HCT116 (cell line): Measurements from ENCODE around the gene COA8. TPM values are rescaled to one million over a fixed set of nuclear protein-coding genes. Genes with fewer than 3 reads are reported as not detected.

Experiments
- ATAC-seq: fragments of 200-7000 bp; cut with Tn5 transposase; 2 replicates; pipeline ENCODE4 v1.9.1; 2020; ENCODE audit warnings: mild to moderate bottlenecking, moderate library complexity
- BruUV-seq: library from RNA; stranded (reverse); fragments of 400-500 nt; replicated peaks from 2 replicates; lab custom pipeline; 2021; lab: Mats Ljungman, UMichigan
- CTCF ChIA-PET: fragments of 300-600 bp; sonication (Branson Sonifier 250); formaldehyde crosslinking; loops from one replicate; lab custom pipeline; 2021; ENCODE audit warnings: antibody characterized with exemption; lab: Charles Lee
- POLR2A ChIA-PET: fragments of 300-600, 350-600 bp; sonication (Branson Sonifier 250); formaldehyde crosslinking; loops from one replicate; lab custom pipeline; 2021; ENCODE audit warnings: antibody characterized with exemption; lab: Charles Lee
- RAD21 ChIA-PET, 2 experiments: fragments of 300-600 bp; sonication (Branson Sonifier 250); formaldehyde crosslinking; loops; one replicate each; lab custom pipeline; 2023; ENCODE audit warnings: low total read pairs in 2 of 2; ENCODE audit not compliant: uncharacterized antibody in 2 of 2, unreplicated experiment in 2 of 2, low non-redundant PET in 1 of 2; lab: Charles Lee
- DNase-seq: peaks from one replicate; pipeline ENCODE4 v3.0.0-alpha.2; 2010; ENCODE audit warnings: low read depth, low spot score
- H2AFZ ChIP-seq: fragments of 200-600 bp; shearing (Covaris generic), sonication (generic); 2 replicates; pipeline ENCODE4 v1.6.1; 2017; ENCODE audit warnings: low read depth, mixed run types, mixed read lengths, antibody characterized with exemption, low read length; ENCODE audit not compliant: poor library complexity, severe bottlenecking
- H3K27ac ChIP-seq: 2 replicates; pipeline ENCODE4 v1.5.1; 2012; ENCODE audit warnings: low read depth, low read length
- H3K27me3 ChIP-seq: fragments of 200-600 bp; sonication (generic); 2 replicates; pipeline ENCODE4 v1.6.1; 2016; ENCODE audit warnings: mixed run types, low read length, mixed read lengths; ENCODE audit not compliant: insufficient read depth
- H3K36me3 ChIP-seq, 2 experiments: fragments of 200-500 bp in 1 of 2; fragments of 200-600 bp in 1 of 2; sonication (Bioruptor generic) in 1 of 2; sonication (generic) in 1 of 2; 2 replicates each; pipeline versions ENCODE4 v1.5.1 to v1.6.1; 2014 to 2016; ENCODE audit warnings: low read length in 2 of 2, inconsistent platforms in 1 of 2, mixed read lengths in 1 of 2, mixed run types in 1 of 2; ENCODE audit not compliant: insufficient read depth in 2 of 2, control insufficient read depth in 1 of 2
- H3K4me1 ChIP-seq, 2 experiments: fragments of 200-600 bp in 1 of 2; sonication (generic) in 1 of 2; 2 replicates each; pipeline versions ENCODE4 v1.5.1 to v1.6.1; 2012 to 2017; ENCODE audit warnings: low read length in 2 of 2, inconsistent platforms in 1 of 2, mild to moderate bottlenecking in 1 of 2, mixed read lengths in 1 of 2, mixed run types in 1 of 2, moderate library complexity in 1 of 2; ENCODE audit not compliant: insufficient read depth in 2 of 2, control insufficient read depth in 1 of 2
- H3K4me2 ChIP-seq: fragments of 200-600 bp; sonication (generic); 2 replicates; pipeline ENCODE4 v1.6.1; 2017; ENCODE audit warnings: mixed run types, low read length, mixed read lengths
- H3K4me3 ChIP-seq, 2 experiments: fragments of 200-600 bp in 1 of 2; sonication (generic) in 1 of 2; replicated peaks in 1 of 2; 2 replicates each; pipeline ENCODE4 v1.5.1; 2011 to 2016; ENCODE audit warnings: low read length in 2 of 2, control low read depth in 1 of 2, low read depth in 1 of 2, mild to moderate bottlenecking in 1 of 2, mixed read lengths in 1 of 2, mixed run types in 1 of 2
- H3K79me2 ChIP-seq: fragments of 200-600 bp; sonication (generic); 2 replicates; pipeline ENCODE4 v1.6.1; 2017; ENCODE audit warnings: mild to moderate bottlenecking, mixed run types, low read length, moderate library complexity, mixed read lengths; ENCODE audit not compliant: insufficient read depth
- H3K9ac ChIP-seq: fragments of 200-600 bp; sonication (generic); 2 replicates; pipeline ENCODE4 v1.6.1; 2016; ENCODE audit warnings: low read length, mixed read lengths
- H3K9me2 ChIP-seq: fragments of 200-600 bp; sonication (generic), shearing (Covaris generic); 2 replicates; pipeline ENCODE4 v1.6.1; 2017; ENCODE audit warnings: mixed run types, mild to moderate bottlenecking, moderate library complexity; ENCODE audit not compliant: insufficient read depth
- H3K9me3 ChIP-seq, 2 experiments: fragments of 200-500 bp in 1 of 2; fragments of 200-600 bp in 1 of 2; sonication (Bioruptor generic) in 1 of 2; sonication (generic) in 1 of 2; 2 replicates each; pipeline ENCODE4 v1.6.1; 2014 to 2017; ENCODE audit warnings: low read length in 2 of 2, mixed read lengths in 2 of 2, inconsistent platforms in 1 of 2, low read depth in 1 of 2, mild to moderate bottlenecking in 1 of 2, mixed run types in 1 of 2, moderate library complexity in 1 of 2; ENCODE audit not compliant: control insufficient read depth in 1 of 2, insufficient read depth in 1 of 2
- H4K20me1 ChIP-seq: fragments of 200-600 bp; sonication (generic), shearing (Covaris generic); 2 replicates; pipeline ENCODE4 v1.6.1; 2017; ENCODE audit warnings: mixed run types, mild to moderate bottlenecking, moderate library complexity; ENCODE audit not compliant: insufficient read depth
- ATF3 ChIP-seq: IDR thresholded peaks from 2 replicates; pipeline ENCODE4 v1.6.1; 2012
- CEBPB ChIP-seq: IDR thresholded peaks from 2 replicates; pipeline ENCODE4 v1.6.1; 2012; ENCODE audit warnings: low read depth
- EZH2 ChIP-seq: fragments of 200-600 bp; sonication (generic); IDR thresholded peaks from 2 replicates; pipeline ENCODE4 v1.6.1; 2017; ENCODE audit warnings: antibody characterized with exemption, mixed run types
- FOSL1 ChIP-seq: IDR thresholded peaks from 2 replicates; pipeline ENCODE4 v1.6.1; 2012; ENCODE audit warnings: low read depth
- POLR2AphosphoS5 ChIP-seq: IDR thresholded peaks from 2 replicates; pipeline ENCODE4 v1.6.1; 2011; ENCODE audit warnings: mild to moderate bottlenecking, low read depth, low read length, moderate library complexity
- RAD21 ChIP-seq: IDR thresholded peaks from 2 replicates; pipeline ENCODE4 v1.6.1; 2012; ENCODE audit warnings: low read depth, mild to moderate bottlenecking
- SIN3A ChIP-seq: IDR thresholded peaks from 2 replicates; pipeline ENCODE4 v1.6.1; 2012; ENCODE audit warnings: low read depth
- ZBTB33 ChIP-seq: IDR thresholded peaks from 2 replicates; pipeline ENCODE4 v1.6.1; 2011; ENCODE audit warnings: mild to moderate bottlenecking, low read length, moderate library complexity; ENCODE audit not compliant: insufficient replicate concordance; ENCODE audit errors: extremely low read depth
- intact Hi-C: fragments of 100-400 bp; cut with micrococcal nuclease; formaldehyde crosslinking; loops from 2 replicates; pipeline ENCODE4 v1.10.0; 2022
- total RNA-seq: library from RNA; stranded (reverse); gene quantifications from one replicate; pipeline ENCODE4 v1.2.1, GENCODE V29; 2021; ENCODE audit not compliant: unreplicated experiment

The COA8 gene
- total RNA-seq, 1 experiment from 2014 or later, result 29.4 TPM

GRCh38 chr14:103624860-103625259 lies 62.1 kb downstream of the COA8 start:
- H3K9me2 ChIP-seq, result no peaks in the 10 kb centered on the region
- ChIA-PET RAD21 (no interaction called here), CTCF (no interaction called here), POLR2A (no interaction called here)
- H3K4me3 ChIP-seq, result peak overlapping the region in 1 of 2 experiments; percentile 17; a peak in 1 of 4 replicates
- H3K4me1 ChIP-seq, result peaks cover 28 to 60% of the 10 kb centered on the region in 2 experiments
- no TSS peak for BruUV-seq
- DNase-seq (peak; percentile 56), ATAC-seq (peak; percentile 63)
- H3K27me3 ChIP-seq, result no peaks in the 10 kb centered on the region
- H3K36me3 ChIP-seq, result no peaks in the 10 kb centered on the region
- peak overlapping the region; percentile 60 for H3K9ac ChIP-seq
- H3K79me2 ChIP-seq, result peaks cover 9% of the 10 kb centered on the region
- H2AFZ ChIP-seq, result no peak overlapping the region
- intact Hi-C loops, result loop anchor here (2.0 kb wide), 1 partner anchor 48 kb away; no protein-coding TSS in a partner anchor
- no peak overlapping the region for H3K27ac ChIP-seq
- peaks cover under 1% of the 10 kb centered on the region; the same call in 1 of the 2 replicates for H4K20me1 ChIP-seq
- H3K4me2 ChIP-seq, result peak overlapping the region; percentile 63
- no peak for TF ChIP-seq SIN3A
- peak; percentile 56 for TF ChIP-seq POLR2AphosphoS5
- TF ChIP-seq, all 23 proteins: peak for 1
- no peaks in the 10 kb centered on the region for H3K9me3 ChIP-seq

GRCh38 chr14:103625356-103626095 lies 62.8 kb downstream of the COA8 start:
- intact Hi-C loops, result loop anchor here (2.0 kb wide), 1 partner anchor 49 kb away; no protein-coding TSS in a partner anchor
- POLR2A ChIA-PET, result no interaction called here
- H3K27ac ChIP-seq, result no peak overlapping the region
- H3K9ac ChIP-seq, result peak overlapping the region; percentile 60
- peak overlapping the region; percentile 63 for H3K4me2 ChIP-seq
- no peaks in the 10 kb centered on the region for H3K9me3 ChIP-seq
- no peaks in the 10 kb centered on the region for H3K36me3 ChIP-seq
- no peaks in the 10 kb centered on the region for H3K9me2 ChIP-seq
- peaks cover 32 to 66% of the 10 kb centered on the region in 2 experiments for H3K4me1 ChIP-seq
- CTCF ChIA-PET, result no interaction called here
- no peaks in the 10 kb centered on the region for H3K27me3 ChIP-seq
- BruUV-seq, result no TSS peak
- RAD21 ChIA-PET, result no interaction called here
- peaks cover 7% of the 10 kb centered on the region; the same call in 1 of the 2 replicates for H4K20me1 ChIP-seq
- DNase-seq, result no peak
- peak overlapping the region in 1 of 2 experiments; percentile 17; a peak in 1 of 4 replicates for H3K4me3 ChIP-seq
- TF ChIP-seq ATF3, result no peak
- no peak for TF ChIP-seq EZH2
- no peak for TF ChIP-seq FOSL1
- no peak for TF ChIP-seq ZBTB33
- no peak for TF ChIP-seq CEBPB
- no peak for TF ChIP-seq RAD21
- TF ChIP-seq, all 23 proteins: peak for 0
- Histone ChIP-seq H2AFZ (no peak overlapping the region), H3K79me2 (peaks cover 16% of the 10 kb centered on the region)
- no peak for ATAC-seq
